K562 (cell line): ENCODE results near the gene MYH3. TPM values are rescaled to one million over a fixed set of nuclear protein-coding genes. Genes with fewer than 3 reads are reported as not detected.

Source experiments
- ATAC-seq: fragments of 200-7000 bp; cut with Tn5 transposase; 3 replicates; pipeline ENCODE4 v1.9.1; 2020; ENCODE audit warnings: moderate library complexity
- BruUV-seq: library from RNA; stranded (reverse); fragments of 400-500 nt; replicated peaks from 2 replicates; lab custom pipeline; 2021; lab: Mats Ljungman, UMichigan
- CTCF ChIA-PET: fragments of 300-600 bp; formaldehyde crosslinking; extraction: SDS; loops from one replicate; lab custom pipeline; 2021; ENCODE audit warnings: low intra/inter-chr PET ratio; lab: Yijun Ruan, JAX
- POLR2A ChIA-PET: fragments of 300-600, 350-650 bp; sonication (Branson Sonifier 250); formaldehyde crosslinking; extraction: SDS; loops from one replicate; lab custom pipeline; 2021; ENCODE audit warnings: antibody characterized with exemption, inconsistent platforms; lab: Yijun Ruan, JAX
- DNase-seq, 4 experiments: peaks; one replicate each; pipeline versions ENCODE4 v3.0.0 to v3.0.0-alpha.2; 2011 to 2018; ENCODE audit warnings: low spot score in 3 of 4, mixed read lengths in 3 of 4; ENCODE audit errors: extremely low read depth in 1 of 4
- FAIRE-seq: peaks from 2 replicates; lab custom pipeline; 2011; peaks lifted over from hg19 to GRCh38; lab: Jason Lieb, UNC
- H2AFZ ChIP-seq: 2 replicates; pipeline ENCODE4 v1.6.0; 2011; ENCODE audit warnings: low read depth, low read length, control low read depth, inconsistent platforms
- H3K27ac ChIP-seq: fragments of 200-600 bp; 3 replicates; pipeline ENCODE4 v1.8.0; 2011; ENCODE audit warnings: low read depth, mild to moderate bottlenecking, control low read depth, inconsistent platforms, low read length, moderate library complexity, mixed read lengths; ENCODE audit errors: extremely low read depth
- H3K27me3 ChIP-seq, 2 experiments: fragments of 300-600 bp in 1 of 2; 2 replicates in 1 of 2; 3 replicates in 1 of 2; pipeline versions ENCODE4 v1.6.0 to v1.8.0; 2011; ENCODE audit warnings: inconsistent platforms in 2 of 2, low read length in 2 of 2, mild to moderate bottlenecking in 1 of 2, mixed read lengths in 1 of 2, moderate library complexity in 1 of 2; ENCODE audit not compliant: control insufficient read depth in 2 of 2, insufficient read depth in 2 of 2
- H3K36me3 ChIP-seq: fragments of 300-600 bp; 3 replicates; pipeline ENCODE4 v1.8.0; 2011; ENCODE audit warnings: mild to moderate bottlenecking, low read length, inconsistent platforms; ENCODE audit not compliant: control insufficient read depth, insufficient read depth
- H3K4me1 ChIP-seq, 2 experiments: fragments of 200-600 bp in 1 of 2; replicated peaks in 1 of 2; 2 replicates in 1 of 2; 3 replicates in 1 of 2; pipeline versions ENCODE4 v1.5.1 to v1.8.0; 2011; ENCODE audit warnings: inconsistent platforms in 2 of 2, low read length in 2 of 2, mild to moderate bottlenecking in 1 of 2, mixed read lengths in 1 of 2, moderate library complexity in 1 of 2; ENCODE audit not compliant: control insufficient read depth in 2 of 2, insufficient read depth in 2 of 2
- H3K4me2 ChIP-seq: 2 replicates; pipeline ENCODE4 v1.6.1; 2011; ENCODE audit warnings: low read length, control low read depth, inconsistent platforms, mixed read lengths; ENCODE audit not compliant: insufficient read depth
- H3K4me3 ChIP-seq: fragments of 200-600 bp; sonication (generic), shearing (Covaris generic); 2 replicates; pipeline ENCODE4 v1.5.1; 2016; ENCODE audit warnings: control low read depth, inconsistent platforms
- H3K79me2 ChIP-seq: fragments of 200-600 bp; 3 replicates; pipeline ENCODE4 v1.8.0; 2011; ENCODE audit warnings: low read length, inconsistent platforms; ENCODE audit not compliant: control insufficient read depth, insufficient read depth
- H3K9ac ChIP-seq, 2 experiments: 2 replicates each; pipeline versions ENCODE4 v1.6.0 to v1.6.1; 2011; ENCODE audit warnings: low read depth in 2 of 2, low read length in 2 of 2, control low read depth in 1 of 2, inconsistent platforms in 1 of 2, mild to moderate bottlenecking in 1 of 2, mixed read lengths in 1 of 2; ENCODE audit not compliant: insufficient read depth in 1 of 2
- H3K9me1 ChIP-seq: one replicate; pipeline ENCODE4 v1.6.0; 2011; ENCODE audit warnings: inconsistent platforms, mild to moderate bottlenecking, low read length, moderate library complexity; ENCODE audit not compliant: control insufficient read depth, insufficient read depth
- H3K9me3 ChIP-seq: replicated peaks from 2 replicates; pipeline ENCODE4 v1.5.1; 2011; ENCODE audit warnings: low read depth, low read length, inconsistent platforms; ENCODE audit not compliant: control insufficient read depth, insufficient read depth
- H4K20me1 ChIP-seq: replicated peaks from 2 replicates; pipeline ENCODE4 v1.6.1; 2011; ENCODE audit warnings: low read length, inconsistent platforms, mixed read lengths; ENCODE audit not compliant: control insufficient read depth, insufficient read depth
- CCNT2 ChIP-seq: IDR thresholded peaks from 2 replicates; pipeline ENCODE4 v1.6.1; 2011; ENCODE audit warnings: borderline replicate concordance, low read depth, mild to moderate bottlenecking, moderate library complexity, mixed read lengths, low read length; ENCODE audit not compliant: insufficient read length; ENCODE audit errors: extremely low read depth
- CHD1 ChIP-seq: fragments of 200-600 bp; sonication (generic); IDR thresholded peaks from one replicate; pipeline ENCODE4 v1.6.1; 2012; ENCODE audit warnings: mild to moderate bottlenecking, moderate library complexity, low read length, inconsistent platforms
- E2F6 ChIP-seq, 2 experiments: IDR thresholded peaks; 2 replicates each; pipeline ENCODE4 v1.6.1; 2011; ENCODE audit warnings: borderline replicate concordance in 1 of 2, control low read depth in 1 of 2, low read depth in 1 of 2, low read length in 1 of 2, mild to moderate bottlenecking in 1 of 2, mixed read lengths in 1 of 2, moderate library complexity in 1 of 2; ENCODE audit not compliant: insufficient read depth in 1 of 2, insufficient read length in 1 of 2, poor library complexity in 1 of 2, severe bottlenecking in 1 of 2; ENCODE audit errors: extremely low read depth in 1 of 2
- FOS ChIP-seq: IDR thresholded peaks from 3 replicates; pipeline ENCODE4 v1.6.1; 2011; ENCODE audit not compliant: insufficient read length; ENCODE audit errors: extremely low read depth
- HDAC3 ChIP-seq: fragments of 450-650 bp; IDR thresholded peaks from 2 replicates; pipeline ENCODE4 v1.6.1; 2018; ENCODE audit warnings: borderline replicate concordance, mild to moderate bottlenecking, moderate library complexity; ENCODE audit not compliant: partially characterized antibody
- HINFP ChIP-seq: fragments of 450-650 bp; conservative IDR thresholded peaks from 2 replicates; pipeline ENCODE4 v1.6.1; 2016; ENCODE audit warnings: missing genetic modification characterization, low read depth, mild to moderate bottlenecking, control low read depth, missing compliant biosample characterization
- SIX5 ChIP-seq, 2 experiments: IDR thresholded peaks; 2 replicates each; pipeline ENCODE4 v1.6.1; 2011; ENCODE audit warnings: low read length in 2 of 2, borderline replicate concordance in 1 of 2, low read depth in 1 of 2, mild to moderate bottlenecking in 1 of 2, moderate library complexity in 1 of 2; ENCODE audit not compliant: insufficient read depth in 1 of 2
- THRB ChIP-seq: fragments of 450-650 bp; formaldehyde crosslinking; conservative IDR thresholded peaks from 2 replicates; pipeline ENCODE4 v1.4.0; 2022; ENCODE audit warnings: mild to moderate bottlenecking, missing genetic modification characterization
- WGBS: fragments of 100-300 bp; shearing (Covaris generic); methylation state at CpG from one replicate; pipeline ENCODE4 v1.1.6; 2016; ENCODE audit warnings: low coverage, mixed read lengths; ENCODE audit not compliant: insufficient coverage; ENCODE audit errors: missing lambda C conversion rate; 5-methylcytosine and 5-hydroxymethylcytosine counted together
- in situ Hi-C: fragments of 300-500 bp; cut with MboI; formaldehyde crosslinking; loops from 4 replicates; pipeline ENCODE4 v1.15.0; 2018; ENCODE audit warnings: inconsistent platforms, mixed read lengths
- intact Hi-C: fragments of 100-400 bp; cut with micrococcal nuclease; formaldehyde crosslinking; loops from 2 replicates; pipeline ENCODE4 v1.14.2; 2022
- polyA plus RNA-seq, 8 experiments: library from polyadenylated mRNA; depleted of rRNA in 4 of 8; stranded (reverse) in 5 of 8; unstranded in 3 of 8; fragments of >200 nt; fragmentation: Nextera tagmentation in 2 of 8; fragmentation: Illumina TruSeq in 1 of 8; extraction: Ambion mirVana in 2 of 8; extraction: Trizol in 1 of 8; gene quantifications; 2 replicates each; pipeline versions ENCODE4 v1.2.1 to v1.2.3, GENCODE V29; 2011 to 2014; ENCODE audit warnings: inconsistent platforms in 1 of 8, missing spikeins in 1 of 8
- total RNA-seq, 7 experiments: library from RNA; depleted of rRNA in 6 of 7; stranded (reverse); fragments of >200 nt in 6 of 7; fragmentation: Illumina TruSeq in 2 of 7; extraction: Trizol in 2 of 7; gene quantifications; 2 replicates each; pipeline versions ENCODE4 v1.2.1 to v1.2.3, GENCODE V29; 2011 to 2021; ENCODE audit warnings: low replicate concordance in 1 of 7
- TF ChIP-seq, protein P1 (sequence below): fragments of 250-450 bp; sonication (Bioruptor Pico); IDR thresholded peaks from 2 replicates; pipeline ENCODE4 v1.4.0; 2020; ENCODE audit warnings: borderline replicate concordance
- TF ChIP-seq, protein P2 (sequence below): fragments of 450-650 bp; IDR thresholded peaks from 2 replicates; pipeline ENCODE4 v1.6.1; 2014; ENCODE audit warnings: low read depth, mild to moderate bottlenecking, moderate library complexity, borderline replicate concordance

MYH3 gene
- total and polyA plus RNA-seq, 9 of the 15 experiments (the other 6 are each of a cell fraction or from before 2014, with no cell fraction given) = 0.24 to 0.75 (median 0.40) TPM; not detected in 1

DNA sequence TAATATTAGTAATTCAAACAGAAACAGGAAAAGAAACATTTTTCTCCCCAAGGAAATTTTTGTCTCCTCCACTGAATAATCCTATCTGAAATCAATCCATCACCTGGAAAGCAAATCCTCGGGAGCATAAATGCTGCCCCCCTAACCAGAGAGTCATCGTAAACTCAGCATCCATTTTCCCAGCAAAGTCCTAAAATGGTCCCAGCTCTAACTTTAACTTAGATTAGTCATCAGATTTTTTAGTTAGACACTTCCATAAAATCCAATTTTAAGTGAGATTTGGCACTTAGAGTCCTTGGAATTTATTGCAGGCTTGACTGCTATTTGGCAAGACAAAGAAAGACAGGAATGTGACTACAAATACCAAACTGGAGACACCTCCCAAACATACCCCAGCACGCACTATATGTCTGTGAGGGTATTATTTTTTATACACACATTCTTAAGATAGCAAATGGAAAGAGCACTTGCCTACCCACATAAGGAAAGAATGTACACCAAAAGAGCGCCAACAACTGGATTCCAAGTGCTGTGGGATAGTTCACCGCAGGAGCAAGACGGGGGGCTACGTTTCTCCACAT, 24.8 kb upstream of the MYH3 start:
- Histone ChIP-seq H3K9ac (no peak overlapping the region), H3K4me2 (no peak overlapping the region), H3K27ac (no peak overlapping the region), H3K27me3 (no peaks in the 10 kb centered on the region), H3K9me3 (no peaks in the 10 kb centered on the region), H4K20me1 (no peaks in the 10 kb centered on the region), H3K9me1 (no peaks in the 10 kb centered on the region), H3K4me1 (no peaks in the 10 kb centered on the region), H2AFZ (no peak overlapping the region), H3K4me3 (no peak overlapping the region)
- FAIRE-seq (no peak), DNase-seq (no peak), ATAC-seq (no peak)
- in situ Hi-C loops = no loop called here
- CTCF ChIA-PET = no interaction called here
- intact Hi-C loops = no loop called here
- POLR2A ChIA-PET = no interaction called here
- WGBS = 94% methylated on average over 7 of the region's 7 CpGs
- TF ChIP-seq CHD1 = no peak
- TF ChIP-seq FOS = no peak
- no peak for TF ChIP-seq CCNT2
- TF ChIP-seq THRB (CRISPR knock-in tag) = no peak
- TF ChIP-seq, protein P1, sequence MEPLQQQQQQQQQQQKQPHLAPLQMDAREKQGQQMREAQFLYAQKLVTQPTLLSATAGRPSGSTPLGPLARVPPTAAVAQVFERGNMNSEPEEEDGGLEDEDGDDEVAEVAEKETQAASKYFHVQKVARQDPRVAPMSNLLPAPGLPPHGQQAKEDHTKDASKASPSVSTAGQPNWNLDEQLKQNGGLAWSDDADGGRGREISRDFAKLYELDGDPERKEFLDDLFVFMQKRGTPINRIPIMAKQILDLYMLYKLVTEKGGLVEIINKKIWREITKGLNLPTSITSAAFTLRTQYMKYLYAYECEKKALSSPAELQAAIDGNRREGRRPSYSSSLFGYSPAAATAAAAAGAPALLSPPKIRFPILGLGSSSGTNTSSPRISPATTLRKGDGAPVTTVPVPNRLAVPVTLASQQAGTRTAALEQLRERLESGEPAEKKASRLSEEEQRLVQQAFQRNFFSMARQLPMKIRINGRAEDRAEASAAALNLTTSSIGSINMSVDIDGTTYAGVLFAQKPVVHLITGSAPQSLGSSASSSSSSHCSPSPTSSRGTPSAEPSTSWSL = no peak
- TF ChIP-seq HINFP = no peak
- no peak for TF ChIP-seq HDAC3
- TF ChIP-seq SIX5 (IDR thresholded peaks at IDR 0.05; ENCODE audit: borderline replicate concordance in 1 of 2, insufficient read depth in 1 of 2, low read depth in 1 of 2, low read length in 2 of 2) = no peak
- TF ChIP-seq, protein P2, sequence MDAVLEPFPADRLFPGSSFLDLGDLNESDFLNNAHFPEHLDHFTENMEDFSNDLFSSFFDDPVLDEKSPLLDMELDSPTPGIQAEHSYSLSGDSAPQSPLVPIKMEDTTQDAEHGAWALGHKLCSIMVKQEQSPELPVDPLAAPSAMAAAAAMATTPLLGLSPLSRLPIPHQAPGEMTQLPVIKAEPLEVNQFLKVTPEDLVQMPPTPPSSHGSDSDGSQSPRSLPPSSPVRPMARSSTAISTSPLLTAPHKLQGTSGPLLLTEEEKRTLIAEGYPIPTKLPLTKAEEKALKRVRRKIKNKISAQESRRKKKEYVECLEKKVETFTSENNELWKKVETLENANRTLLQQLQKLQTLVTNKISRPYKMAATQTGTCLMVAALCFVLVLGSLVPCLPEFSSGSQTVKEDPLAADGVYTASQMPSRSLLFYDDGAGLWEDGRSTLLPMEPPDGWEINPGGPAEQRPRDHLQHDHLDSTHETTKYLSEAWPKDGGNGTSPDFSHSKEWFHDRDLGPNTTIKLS = no peak
- TF ChIP-seq E2F6 (IDR thresholded peaks at IDR 0.05; ENCODE audit: borderline replicate concordance in 1 of 2, extremely low read depth in 1 of 2, insufficient read depth in 1 of 2, insufficient read length in 1 of 2, low read depth in 1 of 2, low read length in 1 of 2, poor library complexity in 1 of 2, severe bottlenecking in 1 of 2) = no peak
- TF ChIP-seq, all 486 proteins: peak for 0
- Histone ChIP-seq H3K36me3 (peaks cover 76% of the 10 kb centered on the region), H3K79me2 (no peaks in the 10 kb centered on the region; the same call in 2 of the 3 replicates)
- BruUV-seq = no TSS peak
